GM19025 (cell line): Measurements from ENCODE around the gene CACNA2D3.

ENCODE experiments used
- ATAC-seq: cut with Tn5 transposase; IDR thresholded peaks from one replicate; pipeline ENCODE4 v1.9.1; 2021; ENCODE audit warnings: mild to moderate bottlenecking, low read depth, moderate library complexity; ENCODE audit not compliant: unreplicated experiment

Gene CACNA2D3

DNA sequence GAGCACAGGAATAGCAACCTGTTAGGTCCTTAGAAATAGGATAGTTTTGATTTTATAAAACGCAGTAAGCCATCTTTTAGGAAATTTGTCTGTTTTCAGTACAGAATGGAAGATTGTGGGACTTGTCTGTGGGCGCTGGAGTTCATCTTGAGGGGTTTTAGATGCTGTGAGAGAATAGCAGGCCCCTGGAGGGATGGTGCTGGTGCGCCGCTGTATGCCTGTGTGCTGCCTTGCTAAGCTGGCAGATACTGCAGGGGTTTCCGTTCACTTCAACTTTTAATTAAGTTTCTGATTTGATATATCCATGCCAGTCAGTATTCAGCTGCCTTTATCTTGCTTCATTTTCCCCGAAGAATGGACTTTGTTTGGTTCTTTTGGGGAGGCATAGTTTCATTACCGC, 4.2 kb downstream of the CACNA2D3 start:
- no peak for ATAC-seq

GRCh38 chr3:54127499-54128056, 5.2 kb downstream of the CACNA2D3 start:
- no peak for ATAC-seq

DNA sequence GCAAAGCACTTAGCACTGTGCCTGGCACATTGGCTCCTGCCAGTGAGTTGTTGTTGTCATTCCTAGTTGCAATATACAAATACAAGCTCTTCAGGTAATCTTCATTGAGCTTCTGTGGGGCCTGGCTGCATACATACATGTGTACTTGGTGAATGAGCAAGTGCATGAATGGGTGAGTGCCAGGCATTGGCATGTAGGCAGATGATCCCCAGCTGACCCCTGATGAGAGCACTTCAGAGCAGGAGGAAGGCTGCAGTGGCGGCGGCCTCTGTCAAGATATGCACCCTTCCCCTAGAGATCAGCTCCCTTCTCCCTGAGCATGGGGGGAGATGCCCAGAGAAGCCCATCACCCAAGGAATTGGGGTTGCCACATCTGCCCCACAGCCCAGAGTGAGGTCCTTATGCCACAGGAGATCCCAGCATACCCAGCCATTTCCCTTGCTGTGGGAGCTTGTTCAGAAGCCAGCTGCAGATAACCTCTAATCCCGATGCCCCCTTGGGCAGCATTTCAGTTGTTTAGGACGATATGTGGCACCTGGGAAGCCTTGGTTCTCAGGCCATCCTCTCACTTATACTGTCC, 8.8 kb downstream of the CACNA2D3 start:
- ATAC-seq, result no peak

DNA sequence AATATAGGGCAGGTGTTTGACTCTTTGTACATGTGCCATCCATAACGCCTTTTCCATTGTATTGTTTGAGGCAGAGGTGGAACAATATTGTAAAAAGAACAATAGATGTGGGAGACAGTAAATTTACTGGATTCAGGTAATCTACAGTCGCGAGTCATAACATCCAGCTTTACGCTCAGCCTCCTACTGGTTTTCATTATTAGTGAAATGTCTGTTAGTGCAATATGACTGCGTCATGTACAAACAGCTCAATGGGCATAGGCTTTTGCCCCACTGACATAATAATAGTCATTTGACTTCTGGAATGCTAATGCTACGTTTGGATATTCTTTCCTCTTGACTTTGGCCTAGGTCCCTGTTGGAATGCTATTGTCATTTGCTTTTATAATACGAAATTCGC, 9.5 kb downstream of the CACNA2D3 start:
- ATAC-seq, result no peak

GRCh38 chr3:54132685-54133084, 10.3 kb downstream of the CACNA2D3 start:
- ATAC-seq, result no peak

DNA sequence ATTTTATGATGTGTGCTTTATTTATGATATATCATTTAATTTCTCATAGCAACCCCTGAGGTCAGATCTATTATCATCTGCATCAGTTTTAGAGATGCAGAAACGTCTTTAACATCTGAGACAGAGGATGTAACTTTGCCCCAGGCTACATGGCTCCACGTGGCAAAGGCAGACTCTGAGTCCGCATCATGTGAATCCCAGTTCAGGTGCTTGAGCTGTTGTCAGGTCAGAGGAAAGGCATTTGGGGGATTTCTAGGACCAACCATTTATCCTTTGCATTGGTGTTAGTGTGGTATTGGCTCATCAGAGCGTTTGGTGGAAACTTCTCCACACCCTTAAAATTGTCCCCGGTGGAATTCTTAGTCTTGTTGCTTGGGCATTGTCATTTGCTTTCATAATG, 10.8 kb downstream of the CACNA2D3 start:
- no peak for ATAC-seq

GRCh38 chr3:54134155-54134554, 11.8 kb downstream of the CACNA2D3 start:
- no peak for ATAC-seq

DNA sequence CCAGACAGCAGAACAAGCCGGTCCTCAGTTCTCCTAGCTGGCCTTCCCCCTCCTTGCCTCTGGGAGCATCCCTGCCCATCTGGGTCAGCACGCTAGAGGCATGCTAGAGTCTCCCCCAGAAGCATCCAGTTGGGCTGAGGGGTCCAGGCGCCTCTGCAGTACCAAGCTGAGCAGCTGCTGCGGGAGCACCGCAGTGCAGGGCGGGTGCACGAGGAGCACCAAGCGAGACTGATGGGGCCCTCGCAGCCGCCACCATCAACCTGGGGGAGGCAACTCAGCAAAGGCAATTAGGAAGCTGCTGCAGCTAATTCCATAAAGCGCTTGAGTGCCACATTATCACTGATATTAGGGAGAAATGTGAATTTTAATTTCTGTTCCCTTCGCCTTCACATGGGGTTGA, 12.4 kb downstream of the CACNA2D3 start:
- ATAC-seq, result no peak

- no peak for ATAC-seq
Measured at GRCh38 chr3:54137311-54137710, 15.0 kb downstream of the CACNA2D3 start.

DNA sequence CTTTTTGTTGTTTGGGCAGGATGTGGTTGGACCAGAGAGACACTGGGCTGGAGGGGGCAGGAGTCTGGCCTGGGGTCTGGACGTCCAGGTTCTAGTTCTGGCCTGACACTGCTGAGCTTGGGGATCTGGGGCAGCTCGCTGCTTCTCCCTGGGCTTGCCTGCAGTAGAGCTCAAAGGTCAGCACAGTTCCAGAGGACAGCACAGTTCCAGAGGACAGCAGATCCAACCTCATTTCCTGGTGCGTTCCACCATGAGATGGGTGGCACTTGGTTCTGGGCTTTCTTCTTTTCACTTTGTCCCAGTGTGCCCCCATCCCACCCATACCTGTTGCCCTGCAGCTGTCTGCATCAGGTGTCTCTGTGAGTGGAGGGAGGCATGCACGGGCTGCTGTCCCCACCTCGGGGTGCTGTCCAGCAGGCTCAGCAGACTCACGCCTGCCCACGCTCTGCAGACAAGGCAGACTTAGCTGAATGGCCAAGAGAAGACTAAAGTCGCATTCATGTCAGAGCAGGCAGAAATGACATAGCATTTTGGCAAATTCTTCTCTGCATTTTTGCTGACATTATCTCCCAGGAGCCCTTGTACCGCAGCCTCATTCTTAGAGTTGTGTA, 16.7 kb downstream of the CACNA2D3 start:
- ATAC-seq, result no peak

GRCh38 chr3:54139630-54140029, 17.3 kb downstream of the CACNA2D3 start:
- no peak for ATAC-seq

DNA sequence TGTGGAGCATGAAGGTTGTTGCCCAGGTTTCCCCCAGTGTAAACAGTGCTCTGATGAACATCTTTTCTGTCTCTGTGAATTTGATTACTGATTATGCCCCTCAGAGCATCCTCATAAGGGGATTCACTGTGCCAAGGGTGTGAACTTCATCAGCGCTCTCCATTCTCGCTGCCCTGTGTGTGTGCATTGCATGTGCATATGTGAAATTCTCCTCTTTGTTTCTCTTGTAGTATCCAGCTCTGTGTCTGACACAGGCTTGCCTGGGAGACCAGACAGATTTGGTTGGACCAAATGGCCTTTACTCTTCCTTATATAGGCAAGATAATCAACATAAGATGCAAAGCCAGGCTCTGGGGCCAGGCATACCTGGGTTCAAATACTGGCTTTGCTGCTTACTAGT, 21.9 kb downstream of the CACNA2D3 start:
- ATAC-seq, result no peak

- no peak for ATAC-seq
Measured at GRCh38 chr3:54146506-54147239, 24.3 kb downstream of the CACNA2D3 start.

DNA sequence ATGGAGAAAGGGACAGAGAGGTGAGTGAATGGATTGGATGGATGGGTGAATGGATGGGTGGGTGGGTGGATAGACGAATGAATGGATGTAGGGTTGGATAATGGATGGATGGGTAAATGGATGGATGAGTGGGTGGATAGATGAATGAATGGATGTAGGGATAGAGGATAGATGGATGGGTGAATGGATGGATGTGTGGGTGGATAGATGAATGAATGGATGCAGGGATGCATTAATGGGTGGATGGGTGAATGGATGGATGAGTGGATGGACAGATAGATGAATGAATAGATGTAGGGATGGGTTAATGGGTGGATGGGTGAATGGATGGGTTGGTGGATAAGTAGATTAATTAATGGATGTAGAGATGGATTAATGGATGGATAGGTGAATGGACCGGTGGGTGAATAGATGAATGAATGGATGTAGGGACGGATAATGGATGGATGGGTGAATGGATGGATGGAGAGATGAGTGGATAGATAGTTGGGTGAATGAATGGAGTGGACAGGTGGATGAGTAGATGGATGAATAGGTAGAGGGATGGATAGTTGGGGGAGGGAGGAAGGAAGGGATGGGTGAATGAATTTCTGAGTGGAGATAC, 28.6 kb downstream of the CACNA2D3 start:
- no peak for ATAC-seq

- no peak for ATAC-seq
Measured at GRCh38 chr3:54153477-54153876, 31.1 kb downstream of the CACNA2D3 start.

DNA sequence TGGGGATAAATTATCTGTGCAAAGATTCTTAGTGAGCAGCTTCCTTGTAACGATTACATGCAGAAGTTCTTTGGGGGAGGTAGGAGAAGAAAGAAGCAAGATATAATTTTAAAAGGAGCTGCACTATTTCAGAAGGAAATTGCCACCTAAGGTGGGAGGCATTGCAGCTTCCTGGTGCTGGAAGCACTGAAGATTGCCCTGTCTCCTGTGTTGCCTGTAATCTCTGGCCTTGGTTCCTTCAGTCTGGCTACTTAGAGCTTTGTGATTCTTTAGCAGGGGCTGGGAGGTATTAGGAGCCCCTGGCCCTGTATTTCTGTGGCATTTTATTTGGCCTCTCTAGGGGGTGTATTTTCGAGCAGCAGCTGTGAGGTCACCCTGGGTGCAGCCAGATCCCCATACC, 35.5 kb downstream of the CACNA2D3 start:
- ATAC-seq, result no peak

- no peak for ATAC-seq
Measured at GRCh38 chr3:54159917-54160316, 37.6 kb downstream of the CACNA2D3 start.

DNA sequence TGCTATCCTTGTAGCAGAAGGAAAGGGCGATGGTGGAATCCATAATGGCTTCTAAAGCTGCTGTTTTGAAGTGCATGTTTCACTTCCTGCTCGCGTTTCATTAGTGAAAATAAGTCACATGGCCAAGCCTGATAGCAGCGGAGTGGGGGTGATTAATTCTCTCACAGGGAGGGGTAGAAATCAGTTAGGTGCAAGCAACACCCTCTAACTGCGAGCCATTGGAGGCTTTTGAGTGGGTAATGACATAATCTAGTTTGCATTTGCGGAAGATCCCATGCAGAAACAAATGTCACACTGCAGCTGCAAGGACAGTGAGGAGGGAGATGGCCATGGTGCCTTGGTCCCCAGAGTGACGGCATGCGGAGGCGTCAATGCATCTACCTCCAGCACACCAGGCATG, 41.1 kb downstream of the CACNA2D3 start:
- ATAC-seq, result no peak

DNA sequence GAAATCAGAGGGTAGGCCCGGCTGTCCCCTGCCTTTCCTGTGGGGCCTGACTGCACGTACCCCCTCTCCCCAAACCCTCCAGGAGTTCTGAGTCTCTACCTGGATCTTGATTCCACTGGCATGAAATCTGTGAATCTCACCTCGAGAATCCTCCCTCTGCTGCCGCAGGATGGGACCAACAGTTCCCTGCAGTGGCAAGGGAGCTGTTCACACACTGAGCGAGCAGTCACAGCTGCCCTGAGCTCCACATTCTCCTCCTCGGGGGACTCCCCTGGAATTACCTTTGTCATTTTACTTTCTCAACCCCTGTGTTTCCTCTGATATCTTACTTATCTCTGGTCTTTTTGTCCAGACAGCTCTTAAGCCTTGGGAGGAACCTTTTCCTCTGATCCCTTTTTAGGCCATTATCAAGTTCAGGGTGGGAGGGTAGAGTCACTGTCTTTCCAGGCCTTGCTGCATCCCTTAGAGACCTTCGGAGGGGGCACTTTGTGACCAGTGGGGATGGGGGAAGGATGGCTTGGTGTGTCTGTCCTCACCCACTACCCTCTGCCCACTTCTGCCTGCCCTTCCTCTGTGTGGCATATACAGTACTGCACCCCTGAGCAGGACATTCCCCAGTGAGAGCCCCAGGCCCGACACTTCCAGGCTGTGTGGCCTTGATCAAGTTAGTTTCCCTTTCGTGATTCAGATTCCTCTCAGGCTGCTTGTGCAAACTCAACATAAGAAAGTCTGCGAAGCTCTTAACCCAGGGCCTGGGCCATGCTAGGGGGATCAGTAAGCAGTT, 42.0 kb downstream of the CACNA2D3 start:
- ATAC-seq, result no peak

- ATAC-seq, result no peak
Measured at GRCh38 chr3:54165865-54166264, 43.5 kb downstream of the CACNA2D3 start.

- ATAC-seq, result no peak
Measured at GRCh38 chr3:54167999-54168398, 45.6 kb downstream of the CACNA2D3 start.
